IPS-NIHi11 (cell line): Measurements from ENCODE around the gene BCAN.

Experiments used
- DNase-seq: peaks from one replicate; pipeline ENCODE4 v3.0.0; 2012; ENCODE audit warnings: mixed read lengths, low spot score

Gene BCAN

GRCh38 chr1:156644640-156645039 is 2.7 kb downstream of the BCAN start:
- no peak for DNase-seq

- DNase-seq, result no peak
Observed at GRCh38 chr1:156645056-156645455, 3.1 kb downstream of the BCAN start.

- DNase-seq, result no peak
Observed at GRCh38 chr1:156645666-156646065, 3.7 kb downstream of the BCAN start.

- DNase-seq, result no peak
Observed at GRCh38 chr1:156646738-156647211, 4.9 kb downstream of the BCAN start.

GRCh38 chr1:156647351-156647750 is 5.4 kb downstream of the BCAN start:
- no peak for DNase-seq

- DNase-seq, result no peak
Observed at GRCh38 chr1:156648496-156648895, 6.6 kb downstream of the BCAN start.

- DNase-seq, result no peak
Observed at GRCh38 chr1:156648951-156649350, 7.0 kb downstream of the BCAN start.

GRCh38 chr1:156652131-156652991 is 10.4 kb downstream of the BCAN start:
- DNase-seq, result peak; percentile 79

GRCh38 chr1:156652992-156653355 is 11.1 kb downstream of the BCAN start:
- no peak for DNase-seq

GRCh38 chr1:156654700-156655099 is 12.8 kb downstream of the BCAN start:
- DNase-seq, result no peak

- no peak for DNase-seq
Observed at GRCh38 chr1:156655151-156655903, 13.4 kb downstream of the BCAN start.

GRCh38 chr1:156655904-156656516 is 14.1 kb downstream of the BCAN start:
- DNase-seq, result no peak

GRCh38 chr1:156656806-156657740 is 15.2 kb downstream of the BCAN start:
- peak; percentile 88 for DNase-seq

- DNase-seq, result no peak
Observed at GRCh38 chr1:156657741-156658319, 15.9 kb downstream of the BCAN start.

- DNase-seq, result no peak
Observed at GRCh38 chr1:156658496-156658895, 16.6 kb downstream of the BCAN start.

GRCh38 chr1:156658945-156659574 is 17.1 kb downstream of the BCAN start:
- no peak for DNase-seq

GRCh38 chr1:156659661-156659987 is 17.7 kb downstream of the BCAN start:
- no peak for DNase-seq

GRCh38 chr1:156659988-156660751 is 18.3 kb downstream of the BCAN start:
- DNase-seq, result peak; percentile 98

- no peak for DNase-seq
Observed at GRCh38 chr1:156660752-156661112, 18.8 kb downstream of the BCAN start.
